HepG2 (cell line): Measurements from ENCODE around the gene MAP2K5. TPM values are rescaled to one million over a fixed set of nuclear protein-coding genes. Genes with fewer than 3 reads are reported as not detected.

ENCODE experiments used
- ARNT ChIP-seq: fragments of 450-650 bp; IDR thresholded peaks from 2 replicates; pipeline ENCODE4 v1.6.1; 2017
- ELK4 ChIP-seq: sonication (generic); formaldehyde crosslinking; IDR thresholded peaks from 2 replicates; pipeline ENCODE4 v1.9.0; 2021; ENCODE audit warnings: missing genetic modification reagents, borderline replicate concordance
- HMGXB4 ChIP-seq, 2 experiments: sonication (generic) in 1 of 2; formaldehyde crosslinking in 1 of 2; IDR thresholded peaks; 2 replicates each; pipeline versions ENCODE4 v1.4.0 to v1.6.1; 2018 to 2020; ENCODE audit warnings: missing genetic modification reagents in 2 of 2, borderline replicate concordance in 1 of 2, low read depth in 1 of 2, mild to moderate bottlenecking in 1 of 2, missing biosample characterization in 1 of 2
- KLF16 ChIP-seq, 2 experiments: sonication (generic) in 1 of 2; formaldehyde crosslinking in 1 of 2; IDR thresholded peaks; 2 replicates each; pipeline versions ENCODE4 v1.6.1 to v1.8.0; 2016 to 2023; ENCODE audit warnings: missing genetic modification reagents in 2 of 2, missing compliant biosample characterization in 1 of 2
- KMT2A ChIP-seq: sonication (generic); formaldehyde crosslinking; IDR thresholded peaks from 2 replicates; pipeline ENCODE4 v1.4.0; 2020; ENCODE audit warnings: missing genetic modification reagents
- NR2F6 ChIP-seq, 2 experiments: IDR thresholded peaks; 2 replicates each; pipeline ENCODE4 v1.6.1; 2016; ENCODE audit warnings: antibody characterized with exemption in 1 of 2, mild to moderate bottlenecking in 1 of 2
- PHF8 ChIP-seq: sonication (generic); formaldehyde crosslinking; IDR thresholded peaks from 2 replicates; pipeline ENCODE4 v1.5.0; 2020; ENCODE audit warnings: missing genetic modification reagents
- RFX1 ChIP-seq: fragments of 450-650 bp; IDR thresholded peaks from 2 replicates; pipeline ENCODE4 v1.6.1; 2017
- SIX1 ChIP-seq: sonication (generic); formaldehyde crosslinking; IDR thresholded peaks from 2 replicates; pipeline ENCODE4 v1.4.0; 2020; ENCODE audit warnings: missing genetic modification reagents, borderline replicate concordance
- TERF1 ChIP-seq: sonication (generic); formaldehyde crosslinking; IDR thresholded peaks from 2 replicates; pipeline ENCODE4 v1.8.0; 2022; ENCODE audit warnings: mild to moderate bottlenecking, missing genetic modification reagents, moderate library complexity
- TP53 ChIP-seq: sonication (generic); formaldehyde crosslinking; conservative IDR thresholded peaks from 2 replicates; pipeline ENCODE4 v1.4.0; 2020; ENCODE audit warnings: missing genetic modification reagents
- YEATS2 ChIP-seq: sonication (generic); formaldehyde crosslinking; IDR thresholded peaks from 2 replicates; pipeline ENCODE4 v1.4.0; 2020; ENCODE audit warnings: missing genetic modification reagents, borderline replicate concordance
- ZBTB4 ChIP-seq: sonication (generic); formaldehyde crosslinking; IDR thresholded peaks from 2 replicates; pipeline ENCODE4 v1.4.0; 2020; ENCODE audit warnings: missing genetic modification reagents, mild to moderate bottlenecking, borderline replicate concordance
- ZBTB46 ChIP-seq: sonication (generic); formaldehyde crosslinking; IDR thresholded peaks from 2 replicates; pipeline ENCODE4 v1.4.0; 2020; ENCODE audit warnings: mild to moderate bottlenecking, missing genetic modification reagents, borderline replicate concordance
- ZBTB7B ChIP-seq: sonication (generic); formaldehyde crosslinking; IDR thresholded peaks from 2 replicates; pipeline ENCODE4 v1.4.0; 2020; ENCODE audit warnings: missing genetic modification reagents
- ZFP1 ChIP-seq: IDR thresholded peaks from 2 replicates; pipeline ENCODE4 v1.6.1; 2016
- ZNF207 ChIP-seq: fragments of 450-650 bp; IDR thresholded peaks from 2 replicates; pipeline ENCODE4 v1.6.1; 2016; ENCODE audit warnings: antibody characterized with exemption, borderline replicate concordance
- ZNF616 ChIP-seq: sonication (generic); formaldehyde crosslinking; IDR thresholded peaks from 2 replicates; pipeline ENCODE4 v1.5.0; 2020; ENCODE audit warnings: low read depth, mild to moderate bottlenecking, missing genetic modification reagents
- ZNF7 ChIP-seq: IDR thresholded peaks from 2 replicates; pipeline ENCODE4 v1.6.1; 2016; ENCODE audit warnings: missing biosample characterization, missing genetic modification reagents
- ZNF737 ChIP-seq: sonication (generic); formaldehyde crosslinking; IDR thresholded peaks from 2 replicates; pipeline ENCODE4 v1.5.0; 2020; ENCODE audit warnings: missing genetic modification reagents, mild to moderate bottlenecking, borderline replicate concordance
- polyA plus RNA-seq, 8 experiments: library from polyadenylated mRNA; depleted of rRNA in 3 of 8; stranded (reverse) in 7 of 8; unstranded in 1 of 8; fragments of >200 nt; fragmentation: Illumina TruSeq in 4 of 8; extraction: Trizol in 4 of 8; gene quantifications; 2 replicates each; pipeline versions ENCODE4 v1.2.1 to v1.2.3, GENCODE V29; 2011 to 2016; ENCODE audit warnings: low read depth in 4 of 8, missing spikeins in 1 of 8, mixed read lengths in 1 of 8; ENCODE audit not compliant: insufficient read depth in 1 of 8
- total RNA-seq, 5 experiments: library from RNA; depleted of rRNA; stranded (reverse); fragments of >200 nt; fragmentation: Illumina TruSeq; extraction: Trizol; gene quantifications; 2 replicates each; pipeline ENCODE4 v1.2.3, GENCODE V29; 2016; ENCODE audit warnings: low read depth in 1 of 5

The MAP2K5 gene
- total and polyA plus RNA-seq, 2 of the 13 experiments (the other 11 are each of a cell fraction or from before 2014, with no cell fraction given), result 4.0 to 4.3 TPM

GRCh38 chr15:67843571-67844387 is 301.3 kb downstream of the MAP2K5 start (continued):
- TF ChIP-seq PHF8 (CRISPR knock-in tag) (0 out of 2 replicates have a peak, but pooled peaks have one; percentile 4), ELK4 (CRISPR knock-in tag) (no peak), ZFP1 (CRISPR knock-in tag) (no peak), ZBTB7B (CRISPR knock-in tag) (no peak; the same call in 1 of the 2 replicates), TERF1 (CRISPR knock-in tag) (no peak), ZNF7 (CRISPR knock-in tag) (no peak), SIX1 (CRISPR knock-in tag) (no peak), ZNF207 (no peak), ZBTB46 (CRISPR knock-in tag) (no peak), KLF16 (CRISPR knock-in tag; IDR thresholded peaks at IDR 0.05) (peak in 1 of 2 experiments; percentile 35; a peak in 1 of 4 replicates), ZBTB4 (CRISPR knock-in tag) (no peak), ZNF616 (CRISPR knock-in tag) (peak; percentile 63; the same call in 1 of the 2 replicates), HMGXB4 (CRISPR knock-in tag; IDR thresholded peaks at IDR 0.05; ENCODE audit: borderline replicate concordance in 1 of 2, low read depth in 1 of 2) (peak in 1 of 2 experiments; percentile 85; a peak in 3 of 4 replicates), RFX1 (no peak), KMT2A (no peak), NR2F6 (IDR thresholded peaks at IDR 0.05) (peak; percentile 89), NR2F6 (CRISPR knock-in tag; IDR thresholded peaks at IDR 0.05) (peak; percentile 92), YEATS2 (CRISPR knock-in tag) (no peak), TP53 (CRISPR knock-in tag) (no peak), ZNF737 (CRISPR knock-in tag) (no peak), ARNT (no peak)
